ENCODE results near the gene SETD4.
"Not testable (repeated sequence)": the region's sequence is repeated elsewhere in the genome, so short reads cannot be mapped to it uniquely, and the experiment has no call there.

SETD4 gene, protein sequence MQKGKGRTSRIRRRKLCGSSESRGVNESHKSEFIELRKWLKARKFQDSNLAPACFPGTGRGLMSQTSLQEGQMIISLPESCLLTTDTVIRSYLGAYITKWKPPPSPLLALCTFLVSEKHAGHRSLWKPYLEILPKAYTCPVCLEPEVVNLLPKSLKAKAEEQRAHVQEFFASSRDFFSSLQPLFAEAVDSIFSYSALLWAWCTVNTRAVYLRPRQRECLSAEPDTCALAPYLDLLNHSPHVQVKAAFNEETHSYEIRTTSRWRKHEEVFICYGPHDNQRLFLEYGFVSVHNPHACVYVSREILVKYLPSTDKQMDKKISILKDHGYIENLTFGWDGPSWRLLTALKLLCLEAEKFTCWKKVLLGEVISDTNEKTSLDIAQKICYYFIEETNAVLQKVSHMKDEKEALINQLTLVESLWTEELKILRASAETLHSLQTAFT

DNA sequence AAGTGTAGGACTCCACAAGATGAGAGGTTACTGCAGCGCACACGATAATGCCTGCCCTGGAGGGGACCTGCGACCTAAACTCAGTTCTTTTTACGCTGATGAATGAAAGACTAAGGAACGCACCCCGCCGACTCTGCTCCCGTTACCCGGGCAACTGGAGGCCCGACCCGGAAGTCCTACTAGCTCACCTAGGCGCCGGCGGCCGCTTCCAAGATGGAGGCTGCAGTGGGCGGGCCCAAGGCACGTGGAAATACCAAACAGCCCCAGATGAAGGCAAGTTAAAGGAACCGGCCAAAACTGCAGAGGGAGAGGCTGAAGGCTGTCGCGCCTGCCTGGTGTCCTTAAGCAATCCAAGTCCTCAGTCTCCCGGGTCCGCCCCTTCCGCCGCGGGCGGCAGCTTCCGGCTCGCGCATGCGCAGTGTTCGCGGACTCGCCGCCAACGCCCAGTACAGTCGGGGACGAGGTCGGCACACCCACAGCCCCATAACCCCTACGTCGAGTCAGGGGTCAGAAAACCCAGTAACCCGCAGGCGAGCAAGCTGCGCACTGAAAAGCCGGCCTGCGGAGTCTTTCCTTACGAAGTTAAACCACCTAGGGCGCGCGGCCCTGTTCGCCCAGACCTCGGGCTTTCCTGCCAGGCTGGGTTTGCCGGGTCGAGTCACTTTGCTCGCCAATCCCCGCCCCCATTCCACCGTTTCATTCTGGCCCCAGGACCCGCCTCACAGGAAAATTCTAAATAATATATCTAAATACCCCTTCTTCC, at the start of gene SETD4:
SETD4 (minus strand) TSS at position 368 of the 763 bp plus-strand sequence. CDS start 1,638 bp downstream, outside the sequence.
- peak; percentile 82 to 90 for DNase-seq (ENCODE audit: low read depth in 2 of 2, low spot score in 1 of 2)

DNA sequence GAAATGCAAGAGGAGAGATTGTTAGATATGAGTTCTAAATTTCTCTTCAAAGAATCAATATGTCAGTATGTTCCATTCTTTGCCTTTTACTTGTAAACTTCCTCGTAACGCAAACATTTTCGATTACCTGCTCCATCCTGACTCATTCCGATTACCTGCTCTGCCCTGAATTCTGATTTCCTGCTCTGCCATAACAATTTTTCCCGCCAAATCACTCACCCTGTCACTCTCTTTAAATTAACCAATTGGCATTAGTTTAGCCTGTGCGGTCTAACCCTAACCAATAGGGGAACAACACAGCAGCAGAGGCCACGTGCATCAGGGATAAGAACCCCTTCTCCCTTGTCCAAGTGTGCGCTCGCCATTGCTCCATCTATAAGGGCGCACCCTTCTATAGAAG, 49.5 kb upstream of the SETD4 start:
- DNase-seq (ENCODE audit: low read depth in 2 of 2, low spot score in 1 of 2): no peak

DNA sequence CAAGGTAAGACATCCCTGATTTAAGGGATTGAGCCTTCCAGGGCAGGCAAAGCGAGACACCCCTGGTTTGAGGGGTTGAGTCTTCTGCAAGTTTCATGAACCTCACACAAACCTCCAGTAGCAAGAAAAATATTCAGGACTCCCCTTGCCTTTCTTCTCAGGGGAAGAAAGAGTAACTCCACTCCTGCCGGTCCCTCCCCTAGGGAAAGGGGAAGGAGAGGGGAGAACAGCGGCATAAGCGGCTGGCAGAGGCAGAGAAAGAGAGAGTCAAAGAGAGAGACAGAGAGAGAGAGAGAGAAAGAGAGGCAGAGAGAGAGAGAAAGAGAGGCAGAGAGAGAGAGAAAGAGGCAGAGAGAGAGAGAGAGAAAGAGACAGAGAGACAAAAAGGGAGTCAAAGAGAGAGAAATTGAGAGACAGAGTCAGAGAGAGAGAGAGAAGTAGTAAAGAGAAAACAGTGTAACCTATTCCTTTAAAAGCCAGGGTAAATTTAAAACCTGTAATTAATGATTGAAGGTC, 45.1 kb upstream of the SETD4 start:
- DNase-seq (ENCODE audit: low read depth in 2 of 2, low spot score in 1 of 2): no peak

DNA sequence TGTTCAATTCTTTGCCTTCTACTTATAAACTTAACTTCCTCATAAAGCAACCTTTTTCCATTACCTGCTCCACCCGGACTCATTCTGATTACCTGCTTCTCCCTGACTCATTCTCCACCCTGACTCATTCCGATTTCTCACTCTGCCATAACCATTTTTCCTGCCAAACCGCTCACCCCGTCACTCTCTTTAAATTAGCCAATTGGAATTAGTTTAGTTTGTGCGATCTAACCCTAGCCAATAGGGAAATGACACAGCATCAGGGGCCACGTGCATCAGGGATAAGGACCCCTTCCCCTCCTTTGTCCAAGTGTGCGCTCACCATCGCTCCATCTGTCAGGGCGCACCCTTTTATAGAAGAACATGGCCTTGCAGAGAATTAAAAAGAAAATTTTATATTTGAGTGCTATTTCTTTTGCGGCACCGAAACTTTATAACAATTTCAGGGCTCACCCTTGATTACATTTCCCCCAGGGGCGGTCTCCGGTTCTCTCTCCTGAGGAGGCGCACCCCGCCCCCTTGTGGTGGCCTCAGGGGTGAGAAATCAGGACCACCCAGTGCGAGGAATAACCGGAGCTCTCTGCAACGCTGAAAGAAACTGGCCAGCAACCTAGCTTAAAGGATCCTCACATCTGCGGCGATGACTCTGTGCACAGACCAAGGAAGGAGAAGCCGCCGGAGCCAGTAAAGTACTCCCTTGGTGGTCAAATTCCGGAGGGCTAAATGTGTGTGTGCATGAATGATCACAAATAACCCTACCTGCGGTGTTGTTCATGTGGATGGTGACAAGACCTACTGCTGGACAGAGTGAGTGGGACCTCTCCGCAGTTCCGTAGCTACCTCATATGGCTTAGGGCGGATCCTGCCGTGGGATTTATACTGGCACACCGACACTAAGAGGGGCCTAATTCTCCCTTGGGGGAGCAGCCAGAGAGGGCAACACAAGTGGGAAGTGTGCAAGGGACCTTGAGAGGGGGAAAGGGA, 44.3 kb upstream of the SETD4 start:
- DNase-seq (ENCODE audit: low read depth in 2 of 2, low spot score in 1 of 2): peak; percentile 15 to 46

DNA sequence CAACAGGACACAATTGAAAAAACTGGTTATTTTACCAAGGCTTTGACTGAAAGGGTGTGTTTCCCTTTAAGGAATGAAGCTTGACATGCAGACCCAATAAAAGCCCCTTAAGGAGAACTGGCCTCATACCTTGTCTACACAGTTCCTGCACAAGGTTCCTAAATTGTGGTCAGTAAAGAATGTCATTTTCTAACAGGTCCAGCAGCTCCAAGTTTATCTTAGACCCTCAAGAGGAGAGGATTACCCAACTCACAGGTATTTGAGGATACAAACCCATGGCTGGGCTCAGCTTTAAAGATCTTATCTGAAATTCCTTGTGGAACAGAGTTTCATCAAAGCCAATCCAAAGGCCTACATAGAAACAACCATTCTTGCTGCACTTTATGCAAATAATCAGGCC, 43.1 kb upstream of the SETD4 start:
- DNase-seq (ENCODE audit: low read depth in 2 of 2, low spot score in 1 of 2): no peak

DNA sequence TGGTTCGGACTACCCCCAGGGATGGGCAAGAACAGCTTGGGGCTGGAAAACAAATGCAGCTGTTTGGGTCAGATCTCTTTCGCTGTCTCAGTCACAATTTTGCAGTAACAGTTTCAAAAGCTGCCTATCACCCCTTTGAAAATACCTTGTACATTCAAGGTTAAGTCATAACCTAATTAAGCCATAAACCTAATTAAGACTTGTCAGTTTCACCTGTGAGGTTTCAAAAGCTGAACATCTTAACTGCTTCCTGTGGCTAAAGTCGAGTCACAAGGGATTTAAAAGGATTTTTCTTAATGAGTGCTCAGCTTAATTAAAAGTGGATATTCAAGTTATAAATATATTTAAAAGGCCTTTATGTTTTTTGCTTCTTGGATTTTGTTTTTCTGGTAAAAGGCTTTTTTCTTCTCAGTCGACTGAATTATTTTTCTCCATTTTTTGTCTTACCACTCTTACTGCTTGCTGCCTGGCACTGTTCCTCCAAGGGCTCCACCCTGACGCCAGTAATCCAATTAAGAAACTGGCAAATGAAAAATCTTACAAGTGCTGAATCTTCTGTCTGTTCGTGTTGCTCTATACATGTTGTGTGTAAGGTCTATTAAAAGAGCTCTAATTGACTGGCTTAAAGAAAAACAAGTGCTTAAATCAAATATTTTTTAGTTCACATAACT, 40.8 kb upstream of the SETD4 start:
- no peak for DNase-seq (ENCODE audit: low read depth in 2 of 2, low spot score in 1 of 2)

DNA sequence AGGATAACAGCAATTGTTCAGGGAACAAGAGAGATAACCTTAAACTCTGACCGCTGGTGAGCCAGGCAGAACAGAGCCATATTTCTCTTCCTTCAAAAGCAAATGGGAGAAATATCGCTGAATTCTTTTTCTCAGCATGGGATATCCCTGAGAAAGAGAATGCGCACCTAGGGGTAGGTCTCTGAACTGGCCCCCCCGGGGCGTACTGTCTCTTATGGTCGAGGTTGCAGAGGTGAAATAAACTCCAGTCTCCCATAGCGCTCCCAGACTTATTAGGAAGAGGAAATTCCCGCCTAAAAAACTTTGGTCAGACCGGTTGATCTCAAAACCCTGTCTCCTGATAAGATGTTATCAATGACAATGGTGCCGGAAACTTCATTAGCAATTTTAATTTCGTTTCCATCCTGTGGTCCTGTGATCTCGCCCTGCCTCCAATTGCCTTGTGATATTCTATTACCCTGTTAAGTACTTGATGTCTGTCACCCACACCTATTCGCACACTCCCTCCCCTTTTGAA, 39.4 kb upstream of the SETD4 start:
- not testable (repeated sequence) for DNase-seq (ENCODE audit: low read depth in 2 of 2, low spot score in 1 of 2)

DNA sequence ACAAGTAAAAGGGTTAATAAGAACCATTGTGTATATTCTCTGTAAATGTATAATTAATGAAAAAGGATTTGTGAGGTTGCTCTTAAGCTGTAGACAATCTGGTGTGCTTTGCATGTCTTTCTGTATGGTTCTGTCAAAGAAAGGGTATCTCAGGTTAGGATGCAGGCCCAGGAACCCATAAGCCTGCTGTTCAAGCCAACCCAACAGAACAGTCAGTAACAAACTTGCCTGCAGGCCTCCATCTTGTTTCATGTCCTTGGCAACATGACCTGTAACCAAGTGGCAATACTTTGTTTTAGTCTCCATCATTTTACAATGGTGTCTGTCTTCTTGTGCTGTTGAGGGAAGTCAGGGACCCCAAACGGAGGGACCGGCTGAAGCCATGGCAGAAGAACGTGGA, 38.7 kb upstream of the SETD4 start:
- DNase-seq (ENCODE audit: low read depth in 2 of 2, low spot score in 1 of 2): no peak

DNA sequence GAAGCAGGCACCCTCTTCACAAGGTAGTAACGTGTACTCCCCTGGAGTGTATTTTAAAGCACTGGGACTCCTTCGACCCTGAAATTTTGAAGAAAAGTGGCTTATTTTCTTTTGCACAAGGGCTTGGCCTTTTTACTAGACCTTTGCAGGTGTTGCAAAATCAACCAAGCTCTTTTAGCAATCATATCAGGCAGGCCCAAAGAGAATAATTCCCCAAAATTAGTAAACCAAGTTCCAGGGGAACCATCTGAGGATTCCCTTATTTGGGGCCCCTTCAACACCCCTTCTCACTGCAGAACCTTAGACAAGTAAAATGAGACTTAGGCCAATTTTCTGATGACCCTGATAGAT, 37.8 kb upstream of the SETD4 start:
- DNase-seq (ENCODE audit: low read depth in 2 of 2, low spot score in 1 of 2): no peak

DNA sequence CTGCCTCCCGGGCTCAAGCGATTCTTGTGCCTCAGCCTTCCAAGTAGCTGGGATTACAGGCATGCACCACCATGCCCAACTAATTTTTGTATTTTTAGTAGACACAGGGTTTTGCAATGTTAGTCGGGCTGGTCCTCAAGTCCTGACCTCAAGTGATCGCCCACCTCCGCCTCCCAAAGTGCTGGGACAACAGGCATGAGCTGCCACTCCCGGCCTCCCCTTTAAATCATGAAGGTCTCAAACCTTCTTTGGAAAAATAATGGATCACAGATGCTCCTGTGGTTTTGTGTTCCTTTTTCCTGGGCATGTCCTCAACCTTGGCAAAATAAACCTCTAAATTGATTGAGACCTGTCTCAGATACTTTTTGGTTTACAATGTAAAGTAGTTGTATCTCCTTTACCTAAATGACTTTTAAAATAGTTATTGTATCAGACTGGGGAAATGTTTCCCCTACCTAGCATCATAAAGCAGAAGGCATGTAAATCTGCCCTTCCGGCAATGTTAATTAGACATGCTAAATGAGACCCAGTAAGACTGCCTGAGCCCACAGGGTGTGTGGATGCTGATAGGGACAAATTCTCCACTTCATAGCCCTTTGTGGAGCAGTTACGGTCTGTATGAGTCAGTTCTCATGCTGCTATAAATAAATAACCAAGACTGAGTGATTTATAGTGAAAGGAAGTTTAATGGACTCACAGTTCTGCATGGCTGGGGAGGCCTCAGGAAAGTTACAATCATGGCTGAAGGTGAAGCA, 37.3 kb upstream of the SETD4 start:
- no peak for DNase-seq (ENCODE audit: low read depth in 2 of 2, low spot score in 1 of 2)

DNA sequence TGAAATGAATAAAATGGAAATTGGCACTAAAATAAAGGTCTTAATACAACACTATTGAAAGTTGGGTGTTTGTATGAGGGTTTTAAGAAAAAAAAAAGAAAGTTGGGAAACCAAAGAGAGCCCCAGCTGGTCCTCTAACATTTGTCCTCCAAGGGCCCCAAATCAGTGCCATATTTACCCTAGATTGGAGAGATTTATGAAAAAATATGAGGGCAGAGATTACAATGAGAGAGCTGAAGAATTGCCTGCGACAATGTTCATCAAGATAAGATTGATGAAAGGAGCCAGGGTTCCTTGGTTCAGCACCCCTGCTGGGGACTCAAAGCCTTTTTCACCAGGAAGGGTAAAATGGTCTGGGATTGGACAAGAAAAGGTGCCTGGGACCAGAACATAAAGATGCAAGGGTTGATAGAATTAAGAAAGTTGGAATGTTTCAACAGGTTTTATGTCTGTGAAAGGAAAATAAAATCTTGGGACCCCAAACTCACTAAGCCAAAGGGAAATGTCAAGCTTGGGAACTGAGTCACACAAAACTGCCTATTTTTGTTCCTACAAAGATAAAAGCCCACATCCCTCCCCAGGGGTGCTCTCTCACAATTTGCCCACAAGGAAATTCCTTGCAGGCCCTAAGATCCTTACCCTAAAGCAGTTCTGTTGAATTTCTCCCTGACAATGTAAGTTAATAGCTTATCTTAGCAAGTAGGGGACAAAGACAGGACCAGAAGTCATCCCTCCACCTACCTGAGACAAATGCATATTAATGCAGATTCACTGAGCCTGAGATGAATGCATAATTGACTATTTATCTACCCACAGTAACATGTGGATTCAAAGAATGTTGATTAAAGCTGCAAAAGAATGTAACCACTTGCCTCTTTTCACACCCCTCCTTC, 36.3 kb upstream of the SETD4 start:
- DNase-seq (ENCODE audit: low read depth in 2 of 2, low spot score in 1 of 2): no peak

DNA sequence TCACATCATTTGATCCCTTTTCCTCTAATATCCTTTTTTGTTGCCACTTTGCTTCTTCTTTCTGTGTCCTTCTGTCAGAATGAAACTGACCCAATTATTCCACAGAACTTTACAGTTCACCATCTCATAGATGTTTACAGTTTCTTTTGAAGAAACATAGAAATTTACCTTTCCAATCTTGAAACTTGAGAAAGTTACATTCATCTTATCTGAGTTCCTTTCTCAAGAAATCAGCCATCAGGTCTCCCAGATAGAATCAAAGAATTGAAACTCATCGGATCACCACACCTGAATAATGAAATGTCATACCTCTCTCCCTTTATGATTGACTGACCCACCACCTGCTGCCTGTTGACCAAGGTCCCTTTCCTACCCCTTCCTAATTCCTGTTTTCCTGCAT, 33.2 kb upstream of the SETD4 start:
- no peak for DNase-seq (ENCODE audit: low read depth in 2 of 2, low spot score in 1 of 2)

DNA sequence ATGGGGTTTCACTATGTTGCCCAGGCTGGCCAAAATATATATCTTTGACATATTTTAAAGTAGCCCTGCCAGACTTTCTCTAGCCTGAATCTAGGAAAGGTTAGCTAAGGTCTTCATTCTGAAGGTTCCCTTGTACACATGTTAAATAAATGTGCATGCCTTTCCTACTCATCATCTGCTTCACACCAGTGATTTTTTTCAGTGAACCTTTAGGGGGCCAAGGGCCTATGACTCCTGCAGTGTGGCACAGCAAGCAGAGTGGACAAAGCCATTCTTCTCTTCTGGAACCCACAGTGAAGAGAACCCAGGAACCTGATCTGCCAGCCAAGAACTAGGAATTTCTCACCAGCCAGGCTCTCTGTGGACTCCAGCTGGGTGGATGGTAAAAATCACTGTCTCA, 32.4 kb upstream of the SETD4 start:
- DNase-seq (ENCODE audit: low read depth in 2 of 2, low spot score in 1 of 2): no peak

DNA sequence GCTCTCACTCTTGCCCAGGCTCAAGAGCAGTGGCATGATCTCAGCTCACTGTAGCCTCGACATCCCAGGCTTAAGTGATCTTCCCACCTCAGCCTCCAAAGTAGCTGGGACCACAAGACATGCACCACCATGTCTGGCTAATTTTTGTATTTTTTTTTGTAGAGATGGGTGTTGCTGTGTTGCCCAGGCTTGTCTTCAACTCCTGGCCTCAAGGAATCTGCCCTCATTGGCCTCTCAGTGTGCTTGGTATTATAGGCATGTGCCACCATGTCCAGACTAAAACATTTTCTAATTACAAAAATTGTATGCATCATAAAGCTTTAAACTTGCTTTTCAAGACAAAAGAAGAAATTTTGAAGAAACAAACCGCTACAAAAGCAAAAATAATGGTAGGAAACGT, 29.6 kb upstream of the SETD4 start:
- DNase-seq (ENCODE audit: low read depth in 2 of 2, low spot score in 1 of 2): no peak

DNA sequence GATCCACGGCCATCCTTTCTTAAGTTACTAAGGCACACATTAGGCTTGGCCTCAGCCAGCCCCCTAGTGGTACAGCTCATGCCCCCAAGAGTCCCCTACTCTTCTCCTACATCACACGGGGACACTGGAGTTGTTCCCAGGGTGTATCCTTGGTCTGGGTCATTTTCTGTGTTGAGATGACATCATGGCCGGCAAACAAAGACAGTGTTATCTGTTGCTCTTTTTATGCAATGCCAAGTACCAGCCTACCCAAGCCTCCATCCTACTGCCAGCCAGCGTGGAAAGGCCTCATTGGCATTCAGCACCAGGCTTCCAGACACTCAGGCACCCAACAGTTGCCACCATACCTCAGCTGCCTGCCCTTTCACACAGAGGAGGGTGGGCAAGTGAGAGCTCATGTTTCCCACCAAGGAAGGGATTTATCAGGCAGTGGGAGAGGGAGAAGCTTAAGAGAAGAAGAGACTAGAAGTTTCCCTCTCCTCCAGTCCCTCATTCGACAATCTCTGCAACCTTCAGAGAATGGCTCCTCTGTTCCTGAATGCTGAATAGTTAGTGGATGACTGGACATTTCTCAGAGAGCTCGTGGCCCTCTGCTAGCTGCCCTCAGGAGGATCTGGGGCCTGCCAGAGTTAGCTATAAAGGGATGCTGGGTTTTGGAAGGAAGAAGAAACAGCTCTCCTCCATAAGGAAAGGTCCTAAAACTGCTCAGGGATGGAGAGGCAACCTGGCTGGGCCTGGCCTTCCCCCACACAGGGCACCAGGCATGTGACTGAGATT, 27.2 kb upstream of the SETD4 start:
- DNase-seq (ENCODE audit: low read depth in 2 of 2, low spot score in 1 of 2): no peak

DNA sequence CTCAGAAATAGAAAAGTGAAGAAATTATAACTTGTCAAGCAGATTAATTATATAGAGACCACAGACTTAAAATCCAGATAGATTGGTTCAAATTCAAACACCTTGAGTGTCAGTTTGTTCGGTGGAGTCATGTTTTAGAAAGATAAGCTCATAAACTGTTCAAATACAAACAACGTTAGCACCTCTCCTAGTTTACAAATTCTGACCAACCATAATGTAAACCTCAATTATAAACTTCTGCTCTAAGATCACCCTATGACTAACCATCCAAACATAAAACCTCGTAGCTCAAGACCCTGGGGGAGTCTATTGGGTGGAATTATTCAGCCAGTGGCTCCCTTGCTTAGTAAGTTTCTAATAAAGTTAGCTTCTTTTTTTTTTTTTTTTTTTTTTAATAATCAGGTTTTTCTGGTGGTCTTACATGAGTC, 21.9 kb upstream of the SETD4 start:
- DNase-seq (ENCODE audit: low read depth in 2 of 2, low spot score in 1 of 2): no peak

DNA sequence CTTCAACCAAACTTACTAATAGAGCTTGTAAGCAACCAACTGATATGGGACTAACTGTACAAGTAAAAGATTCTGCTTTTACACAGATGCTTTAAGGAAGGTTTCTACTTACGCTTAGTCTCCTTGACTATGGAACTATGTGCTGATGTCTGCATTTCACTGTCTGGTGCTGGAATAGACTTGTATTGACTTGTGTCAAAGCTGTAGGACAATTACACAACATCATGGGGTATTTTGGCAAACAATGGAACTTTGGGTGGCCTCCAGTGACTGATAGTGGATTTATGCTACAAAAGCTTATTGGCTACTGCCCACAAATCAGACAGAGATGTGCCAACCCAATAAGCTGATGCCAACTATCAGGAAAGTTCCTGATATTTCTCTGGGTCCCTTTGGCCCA, 20.1 kb upstream of the SETD4 start:
- no peak for DNase-seq (ENCODE audit: low read depth in 2 of 2, low spot score in 1 of 2)

DNA sequence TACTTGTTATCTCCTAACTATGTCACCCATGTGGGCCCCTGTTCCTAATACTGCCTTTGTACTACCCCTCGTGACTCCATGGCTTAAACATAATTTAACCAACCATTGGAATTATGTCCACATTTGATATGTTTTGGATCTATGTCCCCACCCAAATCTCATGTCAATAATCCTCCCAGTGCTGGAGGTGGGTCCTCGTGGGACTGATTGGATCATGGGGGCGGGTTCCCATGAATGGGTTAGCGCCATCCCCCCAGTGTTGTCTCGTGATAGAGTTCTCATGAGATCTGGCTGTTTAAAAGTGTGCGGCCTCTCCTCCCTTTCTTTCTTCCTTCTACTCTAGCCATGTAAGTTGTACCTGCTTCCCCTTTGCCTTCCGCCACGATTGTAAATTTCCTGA, 19.3 kb upstream of the SETD4 start:
- DNase-seq (ENCODE audit: low read depth in 2 of 2, low spot score in 1 of 2): no peak

All from stimulated activated CD8-positive, alpha-beta memory T cell treated with anti-CD3 and anti-CD28 coated beads, Interleukin-4, amount 100 ng/mL, for 4 hours (primary cell).